HL-60 (cell line): ENCODE results near the gene NDUFA8.

ENCODE experiments used
- CTCF ChIP-seq: IDR thresholded peaks from one replicate; pipeline ENCODE4 v1.5.1; 2011; ENCODE audit warnings: low read length, control low read depth, inconsistent platforms; ENCODE audit not compliant: insufficient read depth
- GABPA ChIP-seq: IDR thresholded peaks from 2 replicates; pipeline ENCODE4 v1.6.1; 2012; ENCODE audit warnings: low read depth
- POLR2AphosphoS5 ChIP-seq: IDR thresholded peaks from 2 replicates; pipeline ENCODE4 v1.6.1; 2012; ENCODE audit warnings: low read depth
- REST ChIP-seq: IDR thresholded peaks from 2 replicates; pipeline ENCODE4 v1.6.1; 2012; ENCODE audit warnings: low read depth; ENCODE audit not compliant: insufficient replicate concordance
- SPI1 ChIP-seq: IDR thresholded peaks from 2 replicates; pipeline ENCODE4 v1.6.1; 2012; ENCODE audit warnings: low read depth, mild to moderate bottlenecking, borderline replicate concordance

- no peak for TF ChIP-seq POLR2AphosphoS5
- no peak for TF ChIP-seq CTCF
- no peak for TF ChIP-seq REST
- no peak for TF ChIP-seq GABPA
- no peak for TF ChIP-seq SPI1
Observed at GRCh38 chr9:122188369-122188768, 28.8 kb upstream of the NDUFA8 start.
